Endodermal cell (in vitro differentiated cells): ENCODE data around the gene NFIA. TPM values are rescaled to one million over a fixed set of nuclear protein-coding genes. Genes with fewer than 3 reads are reported as not detected.

ENCODE experiments used
- DNase-seq: peaks from one replicate; pipeline ENCODE4 v3.0.0-alpha.2; 2017
- H3K27ac ChIP-seq: 2 replicates; pipeline ENCODE4 v1.5.1; 2013; ENCODE audit warnings: mild to moderate bottlenecking, low read depth, low read length, moderate library complexity
- H3K27me3 ChIP-seq: 2 replicates; pipeline ENCODE4 v1.6.1; 2013; ENCODE audit warnings: mild to moderate bottlenecking, low read length, moderate library complexity; ENCODE audit not compliant: insufficient read depth, control insufficient read depth, poor library complexity, severe bottlenecking
- H3K36me3 ChIP-seq: 2 replicates; pipeline ENCODE4 v1.7.0; 2013; ENCODE audit warnings: mild to moderate bottlenecking, low read length, moderate library complexity; ENCODE audit not compliant: control insufficient read depth, insufficient read depth
- H3K4me1 ChIP-seq: one replicate; pipeline ENCODE4 v1.7.0; 2013; ENCODE audit warnings: low read length; ENCODE audit not compliant: control insufficient read depth, insufficient read depth
- H3K4me3 ChIP-seq: 2 replicates; pipeline ENCODE4 v1.5.1; 2013; ENCODE audit warnings: mild to moderate bottlenecking, low read length, moderate library complexity
- H3K9ac ChIP-seq: 2 replicates; pipeline ENCODE4 v1.6.1; 2013; ENCODE audit warnings: mild to moderate bottlenecking, low read length, moderate library complexity; ENCODE audit not compliant: poor library complexity, severe bottlenecking; ENCODE audit errors: extremely low read depth
- H3K9me3 ChIP-seq: 2 replicates; pipeline ENCODE4 v1.6.1; 2013; ENCODE audit warnings: mild to moderate bottlenecking, low read length, moderate library complexity; ENCODE audit not compliant: control insufficient read depth
- H3K27ac Mint-ChIP-seq: 2 replicates; pipeline ENCODE4 v1.8.0; 2020; ENCODE audit warnings: mixed read lengths
- H3K27me3 Mint-ChIP-seq: 2 replicates; pipeline ENCODE4 v1.8.0; 2021; ENCODE audit warnings: mild to moderate bottlenecking, mixed read lengths; ENCODE audit not compliant: insufficient read depth
- H3K36me3 Mint-ChIP-seq: 2 replicates; pipeline ENCODE4 v1.8.0; 2020; ENCODE audit warnings: low read depth, mixed read lengths
- H3K4me1 Mint-ChIP-seq: 2 replicates; pipeline ENCODE4 v1.8.0; 2020; ENCODE audit warnings: mixed read lengths
- H3K4me3 Mint-ChIP-seq: 2 replicates; pipeline ENCODE4 v1.8.0; 2020; ENCODE audit warnings: mild to moderate bottlenecking, moderate library complexity, mixed read lengths
- H3K9me3 Mint-ChIP-seq: 2 replicates; pipeline ENCODE4 v1.8.0; 2020; ENCODE audit warnings: mild to moderate bottlenecking, mixed read lengths
- CTCF ChIP-seq: fragments of 200-600 bp; sonication (generic); conservative IDR thresholded peaks from 2 replicates; pipeline ENCODE4 v1.5.0; 2021; ENCODE audit warnings: antibody characterized with exemption, mild to moderate bottlenecking
- WGBS, 2 experiments: methylation state at CpG; one replicate each; pipeline versions ENCODE4 v1.1.5 to v1.1.7; 2013; ENCODE audit warnings: missing lambda C conversion rate in 2 of 2, mixed read lengths in 1 of 2; ENCODE audit not compliant: insufficient coverage in 1 of 2, insufficient read length in 1 of 2; 5-methylcytosine and 5-hydroxymethylcytosine counted together
- total RNA-seq, 2 donors: library from RNA; stranded (reverse); fragmentation: NEBNext Ultra II Directional in 1 of 2; extraction: Animal tissue kit (Norgen Biotek cat#: 25700) in 1 of 2; gene quantifications; 2 replicates in 1 of 2; 3 replicates in 1 of 2; pipeline ENCODE4 v1.2.1, GENCODE V29; 2021

Gene NFIA
- total RNA-seq, 2 donors from 2014 or later = 2.3 to 3.8 TPM

GRCh38 chr1:61233121-61233660, 150.8 kb downstream of the NFIA start:
- DNase-seq = no peak
- H3K4me3 ChIP-seq = no peak overlapping the region
- H3K36me3 Mint-ChIP-seq = no peaks in the 10 kb centered on the region
- no peaks in the 10 kb centered on the region for H3K9me3 ChIP-seq
- WGBS, 2 experiments = 92 to 100% methylated on average over 4 to 6 of the region's 6 CpGs
- no peak overlapping the region for H3K4me3 Mint-ChIP-seq
- H3K9me3 Mint-ChIP-seq = no peaks in the 10 kb centered on the region
- no peak overlapping the region for H3K27ac Mint-ChIP-seq
- H3K9ac ChIP-seq = no peak overlapping the region
- H3K27ac ChIP-seq = no peak overlapping the region
- H3K36me3 ChIP-seq = no peaks in the 10 kb centered on the region
- H3K4me1 ChIP-seq = peaks cover 3% of the 10 kb centered on the region
- TF ChIP-seq CTCF = no peak
- H3K27me3 Mint-ChIP-seq = peaks cover 5% of the 10 kb centered on the region
- peaks cover 25% of the 10 kb centered on the region for H3K4me1 Mint-ChIP-seq
- H3K27me3 ChIP-seq = no peaks in the 10 kb centered on the region

DNA sequence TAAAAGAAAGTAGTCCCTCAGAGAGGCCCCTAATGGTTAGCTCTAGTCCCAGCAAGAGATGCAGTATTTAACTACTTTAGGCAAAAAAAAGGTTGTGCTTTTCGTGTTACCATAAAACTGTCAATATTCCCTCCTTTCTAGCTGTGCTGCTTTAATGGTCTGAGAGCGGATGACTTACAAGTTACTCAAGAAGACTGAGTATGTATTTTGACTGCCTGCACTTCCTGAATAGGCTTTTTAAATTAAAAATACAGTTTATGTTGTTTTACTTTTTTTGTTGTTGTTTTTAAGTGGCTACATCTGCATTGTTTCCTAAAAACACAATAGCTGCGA, 152.2 kb downstream of the NFIA start:
- Mint-ChIP-seq H3K27me3 (peaks cover 5% of the 10 kb centered on the region), H3K4me1 (peaks cover 31% of the 10 kb centered on the region), H3K27ac (no peak overlapping the region), H3K36me3 (no peaks in the 10 kb centered on the region), H3K4me3 (no peak overlapping the region), H3K9me3 (no peaks in the 10 kb centered on the region)
- TF ChIP-seq CTCF = no peak
- Histone ChIP-seq H3K9ac (no peak overlapping the region), H3K4me1 (peaks cover 3% of the 10 kb centered on the region), H3K9me3 (no peaks in the 10 kb centered on the region), H3K4me3 (no peak overlapping the region), H3K36me3 (no peaks in the 10 kb centered on the region), H3K27ac (no peak overlapping the region), H3K27me3 (no peaks in the 10 kb centered on the region)
- 71 to 97% methylated on average over 1 to 3 of the region's 3 CpGs for WGBS, 2 experiments
- no peak for DNase-seq

DNA sequence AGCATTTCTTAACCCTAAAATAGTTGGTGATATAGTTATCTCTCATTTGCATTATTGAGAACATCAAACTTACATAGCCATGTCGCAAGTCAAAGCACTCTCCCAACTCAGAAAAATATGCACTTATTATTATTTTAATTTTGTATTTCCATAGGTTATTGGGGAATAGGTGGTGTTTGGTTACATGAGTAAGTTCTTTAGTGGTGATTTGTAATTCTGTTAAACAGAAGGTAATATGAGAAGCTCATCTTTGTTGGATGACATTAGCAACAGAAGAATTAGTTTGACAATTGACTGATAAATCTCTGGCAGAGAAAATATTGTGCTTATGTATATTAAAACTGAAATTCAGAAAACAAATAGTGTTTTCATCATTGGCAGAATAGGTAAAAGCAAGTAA, 154.8 kb downstream of the NFIA start:
- Histone ChIP-seq H3K36me3 (no peaks in the 10 kb centered on the region), H3K4me3 (no peak overlapping the region), H3K9ac (no peak overlapping the region), H3K27me3 (no peaks in the 10 kb centered on the region), H3K9me3 (no peaks in the 10 kb centered on the region), H3K4me1 (peaks cover 3% of the 10 kb centered on the region), H3K27ac (no peak overlapping the region)
- no peak for TF ChIP-seq CTCF
- WGBS, 2 experiments = no CpG with 5 or more reads among the region's 1 CpG
- Mint-ChIP-seq H3K27ac (no peak overlapping the region), H3K27me3 (peaks cover 4% of the 10 kb centered on the region), H3K4me1 (peaks cover 27% of the 10 kb centered on the region), H3K9me3 (no peaks in the 10 kb centered on the region), H3K36me3 (no peaks in the 10 kb centered on the region), H3K4me3 (no peak overlapping the region)
- DNase-seq = no peak
